WI38 (cell line): ENCODE data around the gene RASSF7.
A peak's percentile ranks its signal among the peaks of the same experiment; 100 is the strongest.

Experiments
- H3K4me3 ChIP-seq: 2 replicates; pipeline ENCODE4 v1.5.1; 2011; ENCODE audit warnings: low read depth, mild to moderate bottlenecking, control low read depth, low read length
- CTCF ChIP-seq: IDR thresholded peaks from 2 replicates; pipeline ENCODE4 v1.5.1; 2012; ENCODE audit warnings: low read depth, mild to moderate bottlenecking, control low read depth, low read length

The RASSF7 gene

GRCh38 chr11:555780-556661, 4.7 kb upstream of the RASSF7 start:
- no peak overlapping the region for H3K4me3 ChIP-seq
- TF ChIP-seq CTCF, result no peak

- no peak for TF ChIP-seq CTCF
These were observed 4.0 kb upstream of the RASSF7 start for GRCh38 chr11:556662-557256.

GRCh38 chr11:557328-558132, 3.2 kb upstream of the RASSF7 start:
- no peak for TF ChIP-seq CTCF
- H3K4me3 ChIP-seq, result no peak overlapping the region

More at GRCh38 chr11:556662-557256, 4.0 kb upstream of the RASSF7 start:
- H3K4me3 ChIP-seq, result no peak overlapping the region

- no peak overlapping the region for H3K4me3 ChIP-seq
- TF ChIP-seq CTCF, result no peak
These were observed 2.3 kb upstream of the RASSF7 start for GRCh38 chr11:558503-558902.

- no peak overlapping the region for H3K4me3 ChIP-seq
- TF ChIP-seq CTCF, result no peak
These were observed 1.6 kb upstream of the RASSF7 start for GRCh38 chr11:559020-559620.

GRCh38 chr11:559712-560304, 962 bp upstream of the RASSF7 start:
- peak overlapping the region; percentile 60 for H3K4me3 ChIP-seq
- no peak for TF ChIP-seq CTCF
